NCI-H446 treated with DMSO at 0.1 percent for 48 hours (cell line): ENCODE results near the gene TAL1.
A peak's percentile ranks its signal among the peaks of the same experiment; 100 is the strongest.
"Not testable (repeated sequence)": the region's sequence is repeated elsewhere in the genome, so short reads cannot be mapped to it uniquely, and the experiment has no call there.

ENCODE experiments used
- DNase-seq: peaks from one replicate; lab custom pipeline; 2025; lab: John Stamatoyannopoulos, UW

The TAL1 gene

GRCh38 chr1:47212636-47213229 lies 19.3 kb downstream of the TAL1 start:
- no peak for DNase-seq

GRCh38 chr1:47211796-47212269 lies 20.2 kb downstream of the TAL1 start:
- DNase-seq = no peak

DNA sequence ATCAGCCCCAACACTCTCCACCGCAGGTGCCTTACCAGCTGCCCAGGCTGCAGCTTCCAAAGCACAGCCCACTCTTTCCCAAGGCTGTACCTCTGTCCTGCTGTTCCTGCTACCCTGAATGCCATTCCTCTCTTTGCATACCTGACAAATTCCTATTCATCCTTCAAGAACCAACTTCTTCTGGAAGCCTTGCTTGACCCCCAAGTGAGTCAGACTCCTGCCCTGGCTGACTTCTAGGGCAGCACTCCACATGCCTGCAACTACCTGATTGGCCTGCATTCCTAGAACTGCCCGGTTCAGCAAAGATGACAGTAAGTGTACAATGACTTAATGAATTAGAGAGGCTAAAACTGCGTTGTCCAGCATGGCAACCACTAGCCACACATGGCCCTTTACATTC lies 21.4 kb downstream of the TAL1 start:
- DNase-seq = no peak

GRCh38 chr1:47209725-47210325 lies 22.2 kb downstream of the TAL1 start:
- DNase-seq = no peak

- no peak for DNase-seq
These were observed 22.9 kb downstream of the TAL1 start for GRCh38 chr1:47209091-47209490.

DNA sequence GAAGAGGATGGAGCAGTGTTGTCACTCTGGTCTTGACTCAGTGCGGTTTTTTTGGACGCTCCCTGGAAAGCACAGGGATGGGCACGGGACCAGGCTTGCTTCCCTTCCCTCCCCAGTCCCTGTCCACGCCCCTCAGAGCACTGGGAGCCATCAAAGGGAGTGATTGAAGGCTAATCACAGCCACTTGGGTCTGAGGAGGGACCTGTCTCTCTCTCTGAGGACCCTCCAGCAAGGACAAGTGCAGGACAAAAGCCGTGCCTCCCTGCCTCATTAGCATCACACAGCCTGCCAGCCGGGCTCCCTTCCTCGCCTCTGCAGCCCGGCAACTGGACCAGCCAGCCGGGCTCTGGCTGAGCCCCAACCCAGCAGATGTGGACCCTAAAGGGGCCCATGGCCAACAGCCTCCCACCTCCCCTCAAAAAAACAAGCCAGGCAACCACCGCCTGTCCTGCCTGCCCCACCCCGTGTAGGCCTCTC lies 23.6 kb downstream of the TAL1 start:
- no peak for DNase-seq

- no peak for DNase-seq
These were observed 24.1 kb downstream of the TAL1 start for GRCh38 chr1:47207803-47208373.

GRCh38 chr1:47205918-47206317 lies 26.1 kb downstream of the TAL1 start:
- DNase-seq = no peak

DNA sequence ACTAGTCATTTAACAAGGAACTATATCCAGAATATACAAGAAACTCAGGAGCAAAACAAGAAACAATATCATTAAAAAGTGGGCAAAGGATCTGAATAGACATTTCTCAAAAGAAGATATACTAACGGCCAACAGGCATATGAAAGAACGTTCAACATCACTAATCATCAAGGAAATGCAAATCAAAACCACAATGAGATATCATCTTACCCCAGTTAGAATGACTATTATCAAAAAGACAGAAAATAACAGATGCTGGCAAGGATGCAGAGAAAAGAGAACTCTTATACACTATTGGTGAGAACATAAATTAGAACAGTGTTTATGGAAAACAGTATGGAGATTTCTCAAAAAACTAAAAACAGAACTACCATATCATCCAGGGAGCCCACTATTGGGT lies 28.5 kb downstream of the TAL1 start:
- not testable (repeated sequence) for DNase-seq

DNA sequence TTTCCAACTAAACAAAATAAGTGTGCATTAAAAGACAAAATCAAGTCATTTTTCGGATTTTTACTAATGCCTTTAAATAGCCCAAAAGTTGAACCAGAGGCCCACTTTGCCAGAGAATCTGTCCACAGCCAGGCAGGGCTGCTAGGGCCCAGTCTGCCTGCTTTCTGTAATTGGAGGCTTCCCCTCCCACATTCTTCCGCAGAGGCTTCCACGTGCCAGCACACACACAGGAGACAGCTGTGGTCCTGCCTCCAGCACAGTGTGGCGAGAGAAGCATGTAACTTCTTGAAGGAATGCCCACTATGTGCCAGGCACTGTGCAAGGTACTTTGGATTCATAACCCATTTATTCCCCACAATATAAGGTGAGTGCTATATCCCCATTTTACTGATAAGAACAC lies 30.8 kb downstream of the TAL1 start:
- no peak for DNase-seq

GRCh38 chr1:47198214-47198613 lies 33.8 kb downstream of the TAL1 start:
- no peak for DNase-seq

DNA sequence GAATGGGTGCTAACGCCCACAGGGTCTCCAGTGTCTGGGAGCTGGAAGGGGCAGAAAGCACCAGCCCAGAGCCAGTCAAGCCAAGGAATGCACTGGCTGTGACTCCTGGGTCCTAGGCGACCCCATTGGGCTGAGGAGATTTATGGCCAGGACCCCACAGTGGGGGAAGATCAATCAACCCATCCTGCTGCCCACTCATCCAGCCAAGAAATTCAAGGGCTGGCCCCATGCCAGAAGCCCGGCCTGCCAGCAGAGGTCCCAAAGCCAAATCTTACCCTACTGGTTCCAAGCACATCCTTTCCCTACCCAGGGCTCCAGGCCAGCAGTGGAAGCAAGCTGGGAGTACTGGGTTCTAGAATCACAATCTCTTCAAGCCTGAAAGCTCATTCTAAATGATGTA lies 35.4 kb downstream of the TAL1 start:
- DNase-seq = no peak

DNA sequence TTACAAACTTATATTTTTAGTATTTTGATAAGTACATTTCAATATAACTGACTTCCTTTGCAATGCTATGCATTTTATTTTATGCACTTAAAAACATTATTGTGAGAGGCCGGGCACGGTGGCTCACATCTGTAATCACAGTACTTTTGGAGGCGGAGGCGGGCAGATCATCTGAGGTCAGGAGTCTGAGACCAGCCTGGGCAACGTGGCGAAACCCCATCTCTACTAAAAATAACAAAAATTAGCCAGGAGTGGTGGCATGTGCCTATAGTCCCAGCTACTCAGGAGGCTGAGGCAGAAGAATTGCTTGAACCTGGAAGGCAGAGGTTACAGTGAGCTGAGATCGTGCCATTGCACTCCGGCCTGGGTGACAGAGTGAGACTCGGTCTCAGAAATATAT lies 36.0 kb downstream of the TAL1 start:
- not testable (repeated sequence) for DNase-seq

- DNase-seq = no peak
These were observed 37.7 kb downstream of the TAL1 start for GRCh38 chr1:47194311-47194710.

- not testable (repeated sequence) for DNase-seq
These were observed 38.5 kb downstream of the TAL1 start for GRCh38 chr1:47193496-47193895.

DNA sequence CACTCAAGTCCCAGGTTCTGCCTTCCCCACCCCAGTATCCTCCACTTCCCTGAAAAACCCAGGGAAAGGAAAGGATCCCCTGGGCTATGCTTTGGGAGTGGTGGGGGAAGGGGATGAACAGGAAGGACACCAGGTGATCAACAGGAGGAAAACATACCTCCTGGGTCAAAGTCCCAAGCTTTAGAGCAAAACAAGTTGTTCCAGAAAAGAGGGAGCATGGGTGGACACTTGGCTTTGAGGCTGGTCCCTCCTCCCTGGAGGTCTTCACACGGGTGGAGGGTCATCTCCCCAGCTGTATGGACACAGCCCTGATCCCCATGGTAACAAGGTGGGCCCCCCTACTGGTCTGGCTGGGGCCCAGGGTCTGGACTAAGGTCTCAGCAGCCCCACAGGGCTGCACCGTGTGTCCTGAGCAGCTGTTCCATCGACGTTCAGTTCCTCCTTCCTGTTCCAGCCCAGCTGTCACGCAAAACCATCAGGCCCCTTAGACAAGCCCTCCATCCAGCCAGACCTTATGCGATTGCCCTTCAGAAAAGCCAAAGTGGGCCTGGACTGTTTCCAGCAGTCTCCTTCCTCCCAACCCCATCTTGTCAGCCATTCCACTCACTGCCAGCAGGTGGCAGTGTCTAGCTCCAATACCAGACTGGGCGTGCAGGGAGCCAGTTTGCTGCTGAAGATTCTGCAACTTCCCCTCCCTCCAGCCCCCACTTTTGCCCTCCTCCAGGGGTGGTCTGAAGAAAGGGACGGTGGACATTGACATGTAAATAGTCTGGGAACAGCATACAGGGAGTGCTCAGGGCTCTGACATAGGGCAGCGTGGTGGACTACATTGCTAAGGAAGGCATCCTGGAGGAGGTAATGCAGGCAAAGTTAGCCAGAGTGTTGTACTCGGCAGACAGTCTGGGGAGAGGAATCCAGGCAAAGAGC lies 39.3 kb downstream of the TAL1 start:
- peak; percentile 38 for DNase-seq

GRCh38 chr1:47191940-47192457 lies 40.0 kb downstream of the TAL1 start:
- DNase-seq = no peak

DNA sequence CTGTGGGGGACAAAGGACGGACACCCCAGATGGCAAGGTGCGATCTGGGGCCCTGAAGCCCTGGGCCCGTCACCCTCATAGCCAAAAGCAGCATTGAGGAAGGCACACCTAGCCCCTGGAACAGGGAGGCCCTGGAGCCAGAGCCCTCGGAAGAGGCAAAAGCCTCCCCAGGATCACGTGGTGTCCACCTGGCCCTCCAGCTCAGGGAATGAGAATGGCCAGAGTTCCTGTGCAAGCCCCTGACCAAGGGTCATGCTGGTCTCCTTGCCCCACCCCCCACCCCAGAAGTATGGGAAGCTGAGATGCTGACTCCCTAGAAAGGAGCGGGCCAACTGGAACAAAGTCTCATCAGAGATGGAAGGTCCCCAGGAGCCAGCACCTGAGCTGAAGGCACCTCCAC lies 41.2 kb downstream of the TAL1 start:
- DNase-seq = no peak

- DNase-seq = no peak
These were observed 41.5 kb downstream of the TAL1 start for GRCh38 chr1:47190509-47190855.

GRCh38 chr1:47189844-47190508 lies 42.0 kb downstream of the TAL1 start, which contains the start of gene PDZK1IP1:
Gene PDZK1IP1, minus strand, starts transcription at chr1:47190036. Its CDS starts 104 bp downstream, at chr1:47189932.
- DNase-seq = no peak
